ENCODE results near the gene OSBPL3.

The OSBPL3 gene

DNA sequence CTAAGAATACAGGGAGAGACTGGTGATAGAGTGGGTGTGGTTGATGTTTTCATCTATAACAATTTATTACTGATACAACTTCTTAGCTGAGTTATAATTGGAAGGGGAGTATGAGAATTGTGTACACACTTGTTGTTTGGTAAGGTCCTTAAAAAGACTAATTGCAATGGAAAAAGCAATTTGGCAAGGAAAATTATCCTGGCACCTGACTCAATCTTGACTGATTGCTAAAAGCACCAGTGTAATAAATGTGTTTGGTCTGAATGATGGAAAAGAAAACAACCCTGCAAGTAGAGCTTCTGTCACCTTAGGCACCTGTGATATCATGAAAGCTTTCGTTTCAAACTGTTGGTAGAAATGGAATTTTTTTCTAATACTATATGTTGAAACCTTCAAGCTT, 216.0 kb downstream of the OSBPL3 start:
- no peak overlapping the region for H3K4me3 ChIP-seq (ENCODE audit: low read depth, low read length)
- TF ChIP-seq, protein P1, sequence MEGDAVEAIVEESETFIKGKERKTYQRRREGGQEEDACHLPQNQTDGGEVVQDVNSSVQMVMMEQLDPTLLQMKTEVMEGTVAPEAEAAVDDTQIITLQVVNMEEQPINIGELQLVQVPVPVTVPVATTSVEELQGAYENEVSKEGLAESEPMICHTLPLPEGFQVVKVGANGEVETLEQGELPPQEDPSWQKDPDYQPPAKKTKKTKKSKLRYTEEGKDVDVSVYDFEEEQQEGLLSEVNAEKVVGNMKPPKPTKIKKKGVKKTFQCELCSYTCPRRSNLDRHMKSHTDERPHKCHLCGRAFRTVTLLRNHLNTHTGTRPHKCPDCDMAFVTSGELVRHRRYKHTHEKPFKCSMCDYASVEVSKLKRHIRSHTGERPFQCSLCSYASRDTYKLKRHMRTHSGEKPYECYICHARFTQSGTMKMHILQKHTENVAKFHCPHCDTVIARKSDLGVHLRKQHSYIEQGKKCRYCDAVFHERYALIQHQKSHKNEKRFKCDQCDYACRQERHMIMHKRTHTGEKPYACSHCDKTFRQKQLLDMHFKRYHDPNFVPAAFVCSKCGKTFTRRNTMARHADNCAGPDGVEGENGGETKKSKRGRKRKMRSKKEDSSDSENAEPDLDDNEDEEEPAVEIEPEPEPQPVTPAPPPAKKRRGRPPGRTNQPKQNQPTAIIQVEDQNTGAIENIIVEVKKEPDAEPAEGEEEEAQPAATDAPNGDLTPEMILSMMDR (IDR thresholded peaks at IDR 0.05; ENCODE audit: borderline replicate concordance, insufficient read depth, low read depth, low read length) = no peak

DNA sequence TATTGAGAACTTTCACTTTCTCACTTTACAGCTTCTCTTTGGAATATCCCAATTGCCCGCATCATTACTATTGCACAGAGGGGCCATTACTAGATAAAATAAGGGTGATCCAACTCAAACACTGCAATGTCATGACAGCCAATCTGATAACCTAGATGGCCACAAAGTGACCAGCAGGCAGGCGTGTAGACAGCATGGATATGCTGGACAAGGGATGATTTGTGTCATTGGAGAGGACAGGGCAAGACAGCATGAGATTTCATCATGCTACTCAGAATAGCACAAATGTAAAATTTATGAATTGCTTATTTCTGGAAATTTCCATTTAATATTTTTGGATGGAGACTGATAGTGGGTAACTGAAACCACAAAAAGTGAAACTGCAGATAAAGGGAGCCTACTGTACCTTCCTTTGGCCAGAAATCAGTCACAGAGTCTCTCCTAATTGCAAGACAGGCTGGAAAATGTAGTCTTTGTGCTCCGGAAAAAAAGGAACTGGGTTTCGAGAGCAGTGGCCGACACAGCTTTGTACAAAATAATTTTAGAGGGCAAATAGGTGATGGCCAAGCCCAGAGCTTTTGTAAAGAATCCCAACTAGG, 216.6 kb downstream of the OSBPL3 start:
- no peak overlapping the region for H3K4me3 ChIP-seq (ENCODE audit: low read depth, low read length)
- TF ChIP-seq, protein P1 (IDR thresholded peaks at IDR 0.05; ENCODE audit: borderline replicate concordance, insufficient read depth, low read depth, low read length) = no peak

DNA sequence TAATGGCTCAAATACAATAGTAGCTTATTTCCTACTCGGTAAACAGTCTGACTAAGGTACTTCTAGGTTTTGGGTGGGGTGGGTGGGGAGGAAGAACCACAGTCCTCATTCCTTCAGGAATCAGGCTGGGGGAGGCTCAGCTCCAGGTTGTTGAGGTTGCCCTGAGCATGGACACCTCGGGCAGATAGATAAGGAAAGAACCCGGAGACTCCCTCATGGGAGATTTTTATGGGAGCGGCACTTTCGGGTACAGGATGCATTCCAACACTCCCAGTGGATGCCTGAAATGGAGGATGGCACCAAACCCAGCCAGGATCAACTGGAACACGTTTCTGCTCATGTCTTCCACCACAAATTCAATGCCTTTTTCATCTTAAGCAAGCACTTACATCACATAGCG, 217.2 kb downstream of the OSBPL3 start:
- TF ChIP-seq, protein P1 (IDR thresholded peaks at IDR 0.05; ENCODE audit: borderline replicate concordance, insufficient read depth, low read depth, low read length) = no peak
- H3K4me3 ChIP-seq (ENCODE audit: low read depth, low read length) = no peak overlapping the region

DNA sequence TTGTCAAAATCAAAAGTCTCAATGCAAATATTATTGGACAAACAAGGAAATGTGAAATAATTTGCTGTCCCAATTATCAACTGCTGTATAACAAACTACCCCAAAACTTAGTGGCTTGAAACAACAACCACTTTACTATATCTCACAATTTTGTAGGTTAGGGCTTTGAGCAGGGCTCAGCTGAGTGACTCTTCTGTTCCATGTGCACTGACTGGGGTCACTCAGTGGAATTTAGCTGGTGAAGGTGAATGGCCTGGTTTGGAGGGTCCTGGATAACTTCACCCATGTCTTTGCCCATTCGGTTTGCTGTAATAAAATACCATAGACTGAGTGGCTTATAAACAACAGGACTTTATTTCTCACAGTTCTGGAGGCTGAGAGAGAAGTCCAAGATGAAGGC, 219.0 kb downstream of the OSBPL3 start:
- TF ChIP-seq, protein P1 (IDR thresholded peaks at IDR 0.05; ENCODE audit: borderline replicate concordance, insufficient read depth, low read depth, low read length) = no peak
- no peak overlapping the region for H3K4me3 ChIP-seq (ENCODE audit: low read depth, low read length)

DNA sequence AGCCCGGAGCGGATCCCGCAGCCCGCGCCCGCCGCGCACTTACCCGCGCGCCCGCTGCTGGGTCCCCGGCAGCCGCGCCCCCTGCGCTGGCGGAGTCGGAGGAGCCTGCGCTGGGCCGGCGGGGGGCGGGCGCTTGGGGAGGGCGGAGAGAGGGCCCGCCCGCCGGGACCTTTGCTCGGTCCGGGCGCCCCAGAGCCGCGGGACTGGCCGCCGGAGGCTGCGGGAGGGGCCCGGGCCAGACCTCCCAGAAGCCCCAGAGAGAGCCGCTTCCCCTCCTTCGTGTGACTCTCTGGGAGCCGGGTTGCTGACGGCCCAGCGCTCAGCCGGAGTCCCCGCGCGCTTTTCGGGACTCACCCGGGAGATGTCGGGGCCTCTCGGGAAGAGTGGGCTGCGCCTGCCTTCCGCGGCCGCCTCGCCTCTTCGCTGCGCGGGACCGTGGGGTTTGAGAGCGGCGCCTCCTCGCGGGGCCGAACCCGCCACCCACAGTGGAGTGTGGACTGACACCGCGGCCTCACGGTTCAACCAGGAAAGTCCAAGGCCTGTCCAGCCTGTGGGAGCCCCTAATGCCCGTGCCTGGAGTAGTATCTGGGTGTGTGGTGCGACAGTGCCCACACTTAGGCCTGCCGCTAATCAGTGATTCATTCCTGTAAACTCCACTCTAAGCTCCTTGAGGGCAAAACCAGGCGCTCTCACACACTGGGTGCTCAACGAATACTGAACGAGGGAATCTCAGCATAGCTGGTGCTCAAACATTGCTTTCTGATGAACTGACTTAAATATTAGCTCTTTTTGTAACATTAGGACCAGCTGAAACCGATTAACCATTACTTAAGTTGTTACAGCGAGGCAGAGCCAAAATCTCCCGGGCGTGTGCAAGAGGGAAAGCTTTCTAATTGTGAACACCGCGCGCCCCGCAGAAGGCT, 222.4 kb downstream of the OSBPL3 start, which contains the start of gene GSDME:
TSS of gene GSDME (minus strand) at position 112 of the 923 bp plus-strand sequence. CDS start 7,690 bp downstream, outside the sequence.
- TF ChIP-seq, protein P1 (IDR thresholded peaks at IDR 0.05; ENCODE audit: borderline replicate concordance, insufficient read depth, low read depth, low read length) = no peak

DNA sequence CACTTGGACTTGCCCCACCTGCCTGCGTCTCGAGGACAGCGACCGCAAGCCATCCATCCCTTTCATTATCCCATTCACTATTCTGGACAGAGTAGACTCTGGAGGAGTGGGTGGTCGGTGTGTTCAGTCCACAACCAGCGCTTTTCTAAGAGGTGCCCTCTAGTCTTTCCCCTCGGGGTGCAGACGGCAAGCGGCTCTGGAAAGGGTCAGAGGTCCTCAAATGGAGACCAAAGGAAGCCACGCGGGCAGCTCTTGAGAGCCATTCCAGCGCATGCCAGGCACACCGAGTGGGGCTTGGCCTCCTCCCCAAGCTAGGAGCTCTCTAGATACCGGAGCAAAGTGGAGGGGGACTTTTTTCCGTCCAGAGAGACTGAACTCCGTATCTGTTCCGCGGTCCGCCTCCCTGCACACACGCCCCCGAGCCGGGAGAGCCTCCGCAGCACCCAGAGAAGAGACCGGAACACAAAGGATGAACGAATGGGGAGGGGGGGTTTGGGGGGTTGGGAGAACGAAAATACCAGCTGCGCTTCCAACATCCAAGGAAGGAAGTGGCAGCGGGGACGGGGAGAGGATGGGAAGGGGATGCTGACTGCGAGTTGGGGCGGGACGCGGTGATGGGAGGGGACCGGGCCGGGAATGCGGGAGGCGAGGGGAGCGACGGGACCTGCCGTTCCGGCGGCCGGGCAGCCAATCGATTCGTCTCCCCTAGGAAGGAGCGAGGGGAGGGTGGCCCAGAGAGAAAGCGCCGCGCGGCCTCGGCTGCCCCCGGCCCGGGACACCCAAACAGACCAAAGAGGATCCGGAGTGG, 223.2 kb downstream of the OSBPL3 start:
- peak overlapping the region; percentile 84 for H3K4me3 ChIP-seq (ENCODE audit: low read depth, low read length)
- TF ChIP-seq, protein P1 (IDR thresholded peaks at IDR 0.05; ENCODE audit: borderline replicate concordance, insufficient read depth, low read depth, low read length) = no peak

More for the DNA sequence above, 222.4 kb downstream of the OSBPL3 start, which contains the start of gene GSDME:
- peak within 1 kb of the TSS; percentile 84 for H3K4me3 ChIP-seq (ENCODE audit: low read depth, low read length)
